Measurements from ENCODE around the gene PEPD. TPM values are rescaled to one million over a fixed set of nuclear protein-coding genes. Genes with fewer than 3 reads are reported as not detected.

PEPD gene
- total RNA-seq, 1 experiment from 2014 or later: 116 TPM

DNA sequence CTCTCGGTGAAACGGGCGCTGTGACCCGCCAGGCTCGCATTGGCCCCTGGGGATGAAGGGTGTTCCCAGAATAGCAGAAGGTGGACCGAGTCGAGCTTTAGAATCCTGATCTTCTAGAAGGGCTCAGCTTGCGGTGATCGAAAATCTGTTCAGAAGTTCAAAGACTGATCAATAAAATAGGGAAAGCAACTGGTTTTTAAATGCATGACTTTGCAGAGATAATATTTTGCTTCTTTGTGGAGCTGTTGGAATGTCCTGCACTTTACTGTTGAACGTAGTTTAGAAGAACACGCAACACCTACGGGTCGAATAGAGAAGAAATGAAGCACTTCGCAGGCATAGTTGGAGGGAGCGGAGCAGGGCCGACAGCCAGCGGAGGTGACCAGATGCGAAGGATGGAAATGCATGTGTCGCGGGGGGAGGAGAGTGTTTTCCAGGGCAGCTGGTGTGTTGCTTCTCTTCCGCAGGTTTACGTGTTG, 147.3 kb downstream of the PEPD start:
- peaks cover 26% of the 10 kb centered on the region for H3K4me1 Mint-ChIP-seq (ENCODE audit: low read depth, unreplicated experiment)
- POLR2A ChIA-PET: interaction anchor here (0.6 to 3.0 kb wide), 14 partner anchors 29 to 760 kb away, joined by 3 to 82 read pairs (median 5); partner anchors contain the start of gene CEBPA
- peak overlapping the region; percentile 93 for H3K4me3 Mint-ChIP-seq (ENCODE audit: unreplicated experiment)
- peaks cover 52% of the 10 kb centered on the region for H3K36me3 Mint-ChIP-seq (ENCODE audit: insufficient read depth, unreplicated experiment)
- H3K27me3 Mint-ChIP-seq (ENCODE audit: insufficient read depth, unreplicated experiment): no peaks in the 10 kb centered on the region
- TF ChIP-seq, protein P1, sequence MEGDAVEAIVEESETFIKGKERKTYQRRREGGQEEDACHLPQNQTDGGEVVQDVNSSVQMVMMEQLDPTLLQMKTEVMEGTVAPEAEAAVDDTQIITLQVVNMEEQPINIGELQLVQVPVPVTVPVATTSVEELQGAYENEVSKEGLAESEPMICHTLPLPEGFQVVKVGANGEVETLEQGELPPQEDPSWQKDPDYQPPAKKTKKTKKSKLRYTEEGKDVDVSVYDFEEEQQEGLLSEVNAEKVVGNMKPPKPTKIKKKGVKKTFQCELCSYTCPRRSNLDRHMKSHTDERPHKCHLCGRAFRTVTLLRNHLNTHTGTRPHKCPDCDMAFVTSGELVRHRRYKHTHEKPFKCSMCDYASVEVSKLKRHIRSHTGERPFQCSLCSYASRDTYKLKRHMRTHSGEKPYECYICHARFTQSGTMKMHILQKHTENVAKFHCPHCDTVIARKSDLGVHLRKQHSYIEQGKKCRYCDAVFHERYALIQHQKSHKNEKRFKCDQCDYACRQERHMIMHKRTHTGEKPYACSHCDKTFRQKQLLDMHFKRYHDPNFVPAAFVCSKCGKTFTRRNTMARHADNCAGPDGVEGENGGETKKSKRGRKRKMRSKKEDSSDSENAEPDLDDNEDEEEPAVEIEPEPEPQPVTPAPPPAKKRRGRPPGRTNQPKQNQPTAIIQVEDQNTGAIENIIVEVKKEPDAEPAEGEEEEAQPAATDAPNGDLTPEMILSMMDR (IDR thresholded peaks at IDR 0.05; ENCODE audit: insufficient read depth in 1 of 2, low read depth in 1 of 2, low read length in 1 of 2, severe bottlenecking in 1 of 2, unreplicated experiment in 1 of 2): peak; percentile 22 to 62
- BruUV-seq (replicated peaks): no TSS peak
- CTCF ChIA-PET: interaction anchor here (0.7 to 2.2 kb wide), 9 partner anchors 15 to 190 kb away, joined by 3 to 32 read pairs (median 4); partner anchors contain the start of gene CEBPA
- H3K9me3 Mint-ChIP-seq (ENCODE audit: unreplicated experiment): no peaks in the 10 kb centered on the region
- no peaks in the 10 kb centered on the region for H3K27me3 ChIP-seq (replicated peaks; ENCODE audit: control insufficient read depth, insufficient read depth, low read length)
- intact Hi-C loops (cut with micrococcal nuclease; ENCODE audit: unreplicated experiment): loop anchor here (1.0 kb wide), 2 partner anchors 8 to 72 kb away; partner anchors contain the start of gene CEBPA
- H3K36me3 ChIP-seq (ENCODE audit: control insufficient read depth, insufficient read depth, low read length): peaks cover 2% of the 10 kb centered on the region
- peak overlapping the region; percentile 65 for H3K4me3 ChIP-seq (ENCODE audit: low read depth, low read length)
- peaks cover 27% of the 10 kb centered on the region for H3K4me1 ChIP-seq
- H3K9me3 ChIP-seq: no peaks in the 10 kb centered on the region
- peak overlapping the region; percentile 95 for H3K27ac Mint-ChIP-seq (ENCODE audit: unreplicated experiment)
- no peak for DNase-seq

DNA sequence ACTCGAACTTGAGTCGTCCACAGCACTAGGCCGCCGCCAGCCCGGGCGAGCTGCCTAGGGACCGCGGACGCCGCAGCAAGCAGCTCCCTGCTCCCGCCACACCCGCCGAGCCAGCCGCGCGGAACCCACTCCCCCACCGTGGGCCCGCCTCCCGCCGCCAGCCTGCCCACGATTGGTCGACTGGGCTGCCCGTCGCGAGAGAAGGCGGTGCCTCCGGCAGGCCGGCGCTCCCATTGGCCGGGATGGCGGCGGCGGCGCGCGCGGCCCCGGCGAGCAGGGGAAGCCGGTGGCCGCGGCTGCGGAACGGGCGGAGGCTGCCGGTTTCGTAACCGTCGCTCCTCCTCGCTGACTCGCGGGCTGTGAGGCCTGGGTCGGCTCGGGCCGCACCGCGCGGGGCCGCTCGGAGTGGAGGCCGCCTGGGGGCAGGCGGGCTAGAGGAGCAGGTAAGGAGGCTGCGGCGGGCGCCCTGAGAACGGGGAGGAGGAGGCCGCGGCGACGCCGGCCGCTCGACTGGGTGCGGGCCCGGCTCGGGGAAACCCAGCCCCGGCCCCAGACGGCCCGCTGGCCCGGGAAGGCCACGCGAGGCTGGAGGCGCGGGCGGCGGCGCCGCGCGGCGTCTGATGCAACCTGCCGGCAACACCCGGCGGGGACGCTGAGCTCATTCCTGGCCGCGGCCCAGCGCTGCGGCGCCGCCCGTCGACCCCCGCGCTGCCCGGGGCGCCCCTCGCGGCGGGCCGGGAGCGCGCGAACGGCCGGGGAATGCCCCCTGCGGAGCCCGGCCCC, 147.9 kb downstream of the PEPD start, which contains the start of gene CEBPG:
Gene CEBPG, plus strand, starts transcription at position 257 of the 783 bp plus-strand sequence. CDS start 5,531 bp downstream, outside the sequence.
- H3K4me3 ChIP-seq (ENCODE audit: low read depth, low read length): peak within 1 kb of the TSS; percentile 65
- intact Hi-C loops (cut with micrococcal nuclease; ENCODE audit: unreplicated experiment): loop anchor here (1.0 kb wide), 3 partner anchors 7 to 71 kb away; partner anchors contain the start of gene CEBPA
- H3K36me3 Mint-ChIP-seq (ENCODE audit: insufficient read depth, unreplicated experiment): peaks cover 46% of the 10 kb centered on the region
- H3K27ac Mint-ChIP-seq (ENCODE audit: unreplicated experiment): peak within 1 kb of the TSS; percentile 95
- peak; percentile 94 to 99 for DNase-seq
- H3K4me1 Mint-ChIP-seq (ENCODE audit: low read depth, unreplicated experiment): peaks cover 27% of the 10 kb centered on the region
- POLR2A ChIA-PET: interaction anchor here (0.5 to 3.0 kb wide), 23 partner anchors 8 to 1625 kb away, joined by 3 to 82 read pairs (median 5); partner anchors contain the start of gene CEBPA
- no peaks in the 10 kb centered on the region for H3K27me3 Mint-ChIP-seq (ENCODE audit: insufficient read depth, unreplicated experiment)
- H3K9me3 ChIP-seq: no peaks in the 10 kb centered on the region
- CTCF ChIA-PET: interaction anchor here (0.5 to 2.2 kb wide), 15 partner anchors 16 to 951 kb away, joined by 3 to 32 read pairs (median 4); partner anchors contain the start of gene CEBPA
- H3K27me3 ChIP-seq (replicated peaks; ENCODE audit: control insufficient read depth, insufficient read depth, low read length): no peaks in the 10 kb centered on the region
- peaks cover 30% of the 10 kb centered on the region for H3K4me1 ChIP-seq
- no peaks in the 10 kb centered on the region for H3K9me3 Mint-ChIP-seq (ENCODE audit: unreplicated experiment)
- no TSS peak for BruUV-seq (replicated peaks)
- TF ChIP-seq, protein P1 (IDR thresholded peaks at IDR 0.05; ENCODE audit: insufficient read depth in 1 of 2, low read depth in 1 of 2, low read length in 1 of 2, severe bottlenecking in 1 of 2, unreplicated experiment in 1 of 2): no peak
- H3K4me3 Mint-ChIP-seq (ENCODE audit: unreplicated experiment): peak within 1 kb of the TSS; percentile 93
- H3K36me3 ChIP-seq (ENCODE audit: control insufficient read depth, insufficient read depth, low read length): no peaks in the 10 kb centered on the region

DNA sequence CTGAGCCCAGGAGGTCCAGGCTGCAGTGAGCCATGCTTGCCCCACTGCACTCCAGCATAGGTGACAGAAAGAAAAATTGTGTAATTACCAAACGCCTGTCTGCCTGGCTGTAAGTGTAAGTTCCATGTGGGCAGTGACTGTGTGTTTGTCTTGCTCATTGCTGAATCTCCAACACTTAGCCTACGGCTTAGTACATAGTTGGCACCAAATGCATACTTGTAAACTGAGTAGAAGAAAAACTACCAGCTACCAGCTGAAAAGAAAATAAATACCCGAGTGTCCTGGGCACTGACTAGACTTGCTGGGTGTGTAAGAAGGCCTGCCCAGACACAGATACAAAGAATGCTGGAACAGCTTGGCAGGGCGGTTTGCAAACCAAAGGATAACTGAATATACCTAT, 150.8 kb downstream of the PEPD start:
- Histone ChIP-seq H3K9me3 (no peaks in the 10 kb centered on the region), H3K4me3 (ENCODE audit: low read depth, low read length) (no peak overlapping the region), H3K4me1 (peaks cover 43% of the 10 kb centered on the region), H3K36me3 (ENCODE audit: control insufficient read depth, insufficient read depth, low read length) (no peaks in the 10 kb centered on the region), H3K27me3 (replicated peaks; ENCODE audit: control insufficient read depth, insufficient read depth, low read length) (no peaks in the 10 kb centered on the region)
- intact Hi-C loops (cut with micrococcal nuclease; ENCODE audit: unreplicated experiment): no loop called here
- TF ChIP-seq, protein P1 (IDR thresholded peaks at IDR 0.05; ENCODE audit: insufficient read depth in 1 of 2, low read depth in 1 of 2, low read length in 1 of 2, severe bottlenecking in 1 of 2, unreplicated experiment in 1 of 2): no peak
- ChIA-PET POLR2A (no interaction called here), CTCF (no interaction called here)
- Mint-ChIP-seq H3K9me3 (ENCODE audit: unreplicated experiment) (no peaks in the 10 kb centered on the region), H3K27me3 (ENCODE audit: insufficient read depth, unreplicated experiment) (no peaks in the 10 kb centered on the region), H3K4me3 (ENCODE audit: unreplicated experiment) (no peak overlapping the region), H3K27ac (ENCODE audit: unreplicated experiment) (no peak overlapping the region), H3K36me3 (ENCODE audit: insufficient read depth, unreplicated experiment) (peaks cover 23% of the 10 kb centered on the region), H3K4me1 (ENCODE audit: low read depth, unreplicated experiment) (peaks cover 33% of the 10 kb centered on the region)
- BruUV-seq (replicated peaks): no TSS peak
- DNase-seq: no peak
